Activated CD4-positive, alpha-beta T cell treated with anti-CD3 and anti-CD28 coated beads for 36 hours (primary cell): ENCODE data around the gene MYBPHL. TPM values are rescaled to one million over a fixed set of nuclear protein-coding genes. Genes with fewer than 3 reads are reported as not detected.

ENCODE experiments used
- ATAC-seq: fragments of 200-7000 bp; cut with Tn5 transposase; one replicate; pipeline ENCODE4 v1.10.0; 2021; ENCODE audit warnings: mild to moderate bottlenecking, moderate library complexity
- CTCF ChIA-PET: fragments of 350-600 bp; sonication (Branson Sonifier 250); formaldehyde crosslinking; loops from one replicate; lab custom pipeline; 2021; ENCODE audit warnings: antibody characterized with exemption; lab: Charles Lee
- POLR2A ChIA-PET: fragments of 350-600 bp; sonication (Branson Sonifier 250); formaldehyde crosslinking; loops from one replicate; lab custom pipeline; 2021; ENCODE audit warnings: antibody characterized with exemption, inconsistent platforms; lab: Charles Lee
- DNase-seq: peaks from one replicate; pipeline ENCODE4 v3.0.0-alpha.2; 2020
- H3K27ac Mint-ChIP-seq: one replicate; pipeline ENCODE4 v1.8.0; 2021; ENCODE audit warnings: mixed read lengths
- H3K27me3 Mint-ChIP-seq: one replicate; pipeline ENCODE4 v1.8.0; 2021; ENCODE audit warnings: mixed read lengths
- H3K36me3 Mint-ChIP-seq: one replicate; pipeline ENCODE4 v1.8.0; 2021; ENCODE audit warnings: low read depth, mixed read lengths
- H3K4me1 Mint-ChIP-seq: one replicate; pipeline ENCODE4 v1.8.0; 2021; ENCODE audit warnings: mixed read lengths
- H3K4me3 Mint-ChIP-seq: one replicate; pipeline ENCODE4 v1.8.0; 2021; ENCODE audit warnings: mild to moderate bottlenecking, moderate library complexity, mixed read lengths
- H3K9me3 Mint-ChIP-seq: one replicate; pipeline ENCODE4 v1.8.0; 2021; ENCODE audit warnings: low read depth, mixed read lengths
- intact Hi-C, 2 experiments: fragments of 100-400 bp; cut with DNase I in 1 of 2; cut with micrococcal nuclease in 1 of 2; formaldehyde crosslinking; loops; one replicate each; pipeline versions ENCODE4 v1.14.2 to v1.15.1; 2022 to 2024; cut with DNase I, micrococcal nuclease
- total RNA-seq, 2 experiments: library from RNA; stranded (reverse); gene quantifications; one replicate each; pipeline ENCODE4 v1.2.3, GENCODE V29; 2021

MYBPHL gene
- total RNA-seq, 2 experiments from 2014 or later: not detected

DNA sequence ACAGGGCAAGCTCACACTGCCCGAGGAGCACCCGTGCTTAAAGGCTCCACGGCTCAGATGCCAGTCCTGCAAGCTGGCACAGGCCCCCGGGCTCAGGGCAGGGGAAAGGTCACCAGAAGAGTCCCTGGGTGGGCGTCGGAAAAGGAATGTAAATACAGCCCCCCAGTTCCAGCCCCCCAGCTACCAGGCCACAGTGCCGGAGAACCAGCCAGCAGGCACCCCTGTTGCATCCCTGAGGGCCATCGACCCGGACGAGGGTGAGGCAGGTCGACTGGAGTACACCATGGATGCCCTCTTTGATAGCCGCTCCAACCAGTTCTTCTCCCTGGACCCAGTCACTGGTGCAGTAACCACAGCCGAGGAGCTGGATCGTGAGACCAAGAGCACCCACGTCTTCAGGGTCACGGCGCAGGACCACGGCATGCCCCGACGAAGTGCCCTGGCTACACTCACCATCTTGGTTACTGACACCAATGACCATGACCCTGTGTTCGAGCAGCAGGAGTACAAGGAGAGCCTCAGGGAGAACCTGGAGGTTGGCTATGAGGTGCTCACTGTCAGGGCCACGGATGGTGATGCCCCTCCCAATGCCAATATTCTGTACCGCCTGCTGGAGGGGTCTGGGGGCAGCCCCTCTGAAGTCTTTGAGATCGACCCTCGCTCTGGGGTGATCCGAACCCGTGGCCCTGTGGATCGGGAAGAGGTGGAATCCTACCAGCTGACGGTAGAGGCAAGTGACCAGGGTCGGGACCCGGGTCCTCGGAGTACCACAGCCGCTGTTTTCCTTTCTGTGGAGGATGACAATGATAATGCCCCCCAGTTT, 56.1 kb downstream of the MYBPHL start:
- CTCF ChIA-PET: interaction anchor here (0.7 to 1.3 kb wide), 4 partner anchors 11 to 119 kb away, joined by 3 to 4 read pairs (median 3); partner anchors contain the start of gene PSRC1
- Mint-ChIP-seq H3K9me3 (no peaks in the 10 kb centered on the region), H3K27me3 (peaks cover 4% of the 10 kb centered on the region), H3K27ac (no peak overlapping the region), H3K4me3 (peak overlapping the region; percentile 47), H3K4me1 (peaks cover 4% of the 10 kb centered on the region), H3K36me3 (no peaks in the 10 kb centered on the region)
- POLR2A ChIA-PET: no interaction called here
- intact Hi-C loops: no loop called here
- DNase-seq (no peak), ATAC-seq (no peak)

- intact Hi-C loops: loop anchor here in 1 of 2 experiments (1.0 kb wide), 3 partner anchors 9 to 234 kb away; partner anchors contain the start of gene PSRC1
- DNase-seq (no peak), ATAC-seq (peak; percentile 33)
- Mint-ChIP-seq H3K4me1 (peaks cover 4% of the 10 kb centered on the region), H3K4me3 (peak overlapping the region; percentile 47), H3K36me3 (no peaks in the 10 kb centered on the region), H3K27ac (no peak overlapping the region), H3K27me3 (peaks cover 4% of the 10 kb centered on the region), H3K9me3 (no peaks in the 10 kb centered on the region)
- POLR2A ChIA-PET: no interaction called here
- CTCF ChIA-PET: interaction anchor here (0.7 to 1.3 kb wide), 5 partner anchors 10 to 120 kb away, joined by 3 to 4 read pairs (median 3); partner anchors contain the start of gene PSRC1
Measured at GRCh38 chr1:109249654-109250401, 57.0 kb downstream of the MYBPHL start.

DNA sequence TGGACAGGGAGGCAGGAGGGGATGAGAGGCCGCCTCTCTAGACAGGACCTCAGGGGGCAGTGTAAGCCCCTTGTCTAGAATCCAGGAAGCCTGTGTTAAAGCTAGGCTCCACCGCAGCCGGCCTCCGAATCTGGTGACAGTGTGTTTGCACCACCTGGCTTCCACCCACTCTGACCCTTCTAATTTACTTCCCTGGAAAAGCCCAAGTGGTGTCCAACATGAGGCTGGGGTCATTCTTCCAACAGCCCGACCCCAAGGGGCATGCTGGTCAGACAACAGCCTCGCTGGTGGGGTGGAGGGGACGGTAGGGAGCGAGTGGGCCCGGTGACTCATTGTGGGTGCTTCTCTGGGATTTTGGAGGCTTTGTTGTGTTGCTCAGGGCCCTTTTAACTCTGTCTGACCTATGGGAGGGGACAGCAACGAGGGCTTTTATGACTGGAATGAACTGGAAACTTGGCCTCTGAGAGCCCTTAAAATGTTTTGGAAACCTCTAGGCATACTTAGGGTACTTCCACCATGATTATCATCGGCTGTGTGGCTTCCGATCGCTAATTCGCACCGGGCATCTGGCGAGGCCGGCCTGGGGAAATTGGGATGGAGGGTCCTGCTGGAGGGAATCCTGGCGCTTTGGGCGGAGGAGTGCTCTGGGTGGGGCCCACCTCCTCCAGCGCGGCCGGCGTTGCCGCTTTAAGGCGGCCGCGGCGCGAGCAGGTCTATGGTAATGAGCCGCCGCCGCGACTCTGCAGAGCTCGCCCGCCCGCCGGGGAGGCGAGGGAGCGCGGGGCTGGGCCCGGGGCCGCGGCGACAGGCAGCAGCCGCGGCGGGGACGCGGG, 57.8 kb downstream of the MYBPHL start, which contains the start of gene CELSR2:
TSS of gene CELSR2 (plus strand) at position 743 of the 833 bp plus-strand sequence. CDS start 541 bp downstream, outside the sequence.
- intact Hi-C loops: loop anchor here in 1 of 2 experiments (1.0 kb wide), 3 partner anchors 8 to 235 kb away; partner anchors contain the start of gene PSRC1
- ATAC-seq: peak; percentile 89

DNA sequence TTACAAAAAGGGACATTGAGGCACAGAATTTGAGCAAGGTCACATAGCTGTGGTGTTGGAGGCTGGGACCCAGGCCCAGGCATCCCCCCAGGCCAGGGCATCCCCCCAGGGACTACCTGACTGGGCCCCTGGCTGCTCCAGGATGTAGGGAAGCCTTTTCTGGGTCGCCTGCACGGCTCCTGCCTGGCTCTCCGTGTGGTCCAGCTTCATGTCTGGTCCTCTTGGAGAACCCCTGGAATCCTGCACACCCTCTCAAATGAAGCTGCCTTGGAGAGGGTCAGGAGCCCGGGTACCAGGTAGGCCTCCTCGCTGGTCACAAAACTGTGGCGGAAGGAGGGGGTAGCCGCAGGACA, 58.4 kb downstream of the MYBPHL start:
- H3K4me3 Mint-ChIP-seq: no peak overlapping the region
- ATAC-seq (no peak), DNase-seq (no peak)
- CTCF ChIA-PET: interaction anchor here (0.7 kb wide), 1 partner anchor 24 kb away, joined by 3 read pairs; no protein-coding TSS in a partner anchor
- intact Hi-C loops: no loop called here
- peaks cover 4% of the 10 kb centered on the region for H3K27me3 Mint-ChIP-seq
- H3K27ac Mint-ChIP-seq: no peak overlapping the region
- H3K4me1 Mint-ChIP-seq: peaks cover 4% of the 10 kb centered on the region
- no peaks in the 10 kb centered on the region for H3K36me3 Mint-ChIP-seq
- no peaks in the 10 kb centered on the region for H3K9me3 Mint-ChIP-seq
- POLR2A ChIA-PET: no interaction called here

More for the DNA sequence above, 57.8 kb downstream of the MYBPHL start, which contains the start of gene CELSR2:
- Mint-ChIP-seq H3K36me3 (no peaks in the 10 kb centered on the region), H3K27me3 (peaks cover 4% of the 10 kb centered on the region), H3K9me3 (no peaks in the 10 kb centered on the region), H3K27ac (no peak within 1 kb of the TSS), H3K4me1 (peaks cover 4% of the 10 kb centered on the region), H3K4me3 (peak within 1 kb of the TSS; percentile 47)
- CTCF ChIA-PET: interaction anchor here (0.6 to 1.0 kb wide), 4 partner anchors 25 to 157 kb away, joined by 3 read pairs; no protein-coding TSS in a partner anchor
- POLR2A ChIA-PET: no interaction called here
- DNase-seq: peak; percentile 80

GRCh38 chr1:109247401-109248365, 59.1 kb downstream of the MYBPHL start:
- ChIA-PET CTCF (interaction anchor here (0.6 to 1.5 kb wide), 6 partner anchors 18 to 151 kb away, joined by 3 to 4 read pairs (median 3); no protein-coding TSS in a partner anchor), POLR2A (no interaction called here)
- peaks cover 4% of the 10 kb centered on the region for H3K4me1 Mint-ChIP-seq
- no peaks in the 10 kb centered on the region for H3K36me3 Mint-ChIP-seq
- no peaks in the 10 kb centered on the region for H3K9me3 Mint-ChIP-seq
- H3K27me3 Mint-ChIP-seq: peaks cover 4% of the 10 kb centered on the region
- ATAC-seq (no peak), DNase-seq (no peak)
- intact Hi-C loops: no loop called here
- no peak overlapping the region for H3K27ac Mint-ChIP-seq
- H3K4me3 Mint-ChIP-seq: no peak overlapping the region

DNA sequence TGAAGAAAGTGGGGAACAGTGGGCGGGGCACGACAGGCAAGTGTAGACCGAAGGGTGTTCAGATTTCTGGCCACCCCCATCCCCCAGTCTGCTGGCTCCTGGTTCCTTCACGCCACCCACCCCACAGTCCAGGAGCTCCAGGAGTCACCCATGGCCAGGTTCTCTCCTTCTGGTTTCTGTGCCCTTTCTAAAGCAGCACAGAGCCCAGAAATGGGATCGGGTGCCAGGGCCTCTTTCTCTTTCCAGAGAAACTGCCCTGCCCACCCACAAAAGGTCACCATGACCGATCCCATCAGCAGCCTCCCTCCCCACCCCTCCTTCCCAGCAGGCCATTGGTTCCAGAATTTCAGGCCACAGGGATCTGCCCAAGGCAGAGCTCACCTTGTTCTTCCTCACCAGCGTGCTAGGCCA, 60.7 kb downstream of the MYBPHL start:
- H3K27me3 Mint-ChIP-seq: peaks cover 5% of the 10 kb centered on the region
- DNase-seq (no peak), ATAC-seq (no peak)
- H3K9me3 Mint-ChIP-seq: no peaks in the 10 kb centered on the region
- ChIA-PET CTCF (interaction anchor here (0.6 kb wide), 1 partner anchor 262 kb away, joined by 3 read pairs; no protein-coding TSS in a partner anchor), POLR2A (interaction anchor here (0.6 kb wide), 1 partner anchor 45 kb away, joined by 4 read pairs; no protein-coding TSS in a partner anchor)
- peaks cover 14% of the 10 kb centered on the region for H3K4me1 Mint-ChIP-seq
- H3K27ac Mint-ChIP-seq: no peak overlapping the region
- intact Hi-C loops: no loop called here
- H3K4me3 Mint-ChIP-seq: no peak overlapping the region
- no peaks in the 10 kb centered on the region for H3K36me3 Mint-ChIP-seq

DNA sequence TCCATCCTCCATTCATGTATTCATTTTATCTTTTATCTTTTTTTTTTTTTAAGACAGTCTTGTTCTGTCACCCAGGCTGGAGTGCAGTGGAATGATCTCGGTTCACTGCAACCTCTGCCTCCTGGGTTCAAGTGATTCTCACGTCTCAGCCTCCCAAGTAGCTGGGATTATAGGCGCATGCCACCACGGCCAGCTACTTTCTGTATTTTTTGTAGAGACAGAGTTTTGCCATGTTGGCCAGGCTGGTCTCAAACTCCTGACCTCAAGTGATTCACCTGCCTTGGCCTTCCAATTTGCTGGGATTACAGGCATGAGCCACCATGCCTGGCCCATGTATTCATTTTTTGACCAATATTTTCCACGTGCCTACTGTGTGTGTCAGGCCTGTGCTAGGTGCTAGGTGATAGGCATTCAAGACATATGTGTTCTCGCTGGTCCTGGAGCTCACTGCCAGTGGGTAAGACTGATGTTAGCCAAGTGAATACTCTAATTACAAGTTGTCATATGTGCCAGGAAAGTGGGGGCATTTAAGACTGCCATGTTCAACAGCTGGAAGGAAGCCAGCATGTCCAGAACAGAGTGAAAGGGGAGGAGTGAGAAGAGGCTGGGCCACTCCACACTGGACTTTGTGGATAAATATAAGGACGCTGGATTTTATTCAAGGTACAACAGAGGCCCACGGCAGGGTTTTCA, 62.8 kb downstream of the MYBPHL start:
- CTCF ChIA-PET: interaction anchor here (1.8 kb wide), 1 partner anchor 13 kb away, joined by 9 read pairs; no protein-coding TSS in a partner anchor
- DNase-seq (no peak), ATAC-seq (no peak)
- Mint-ChIP-seq H3K4me1 (peaks cover 14% of the 10 kb centered on the region), H3K9me3 (no peaks in the 10 kb centered on the region), H3K4me3 (no peak overlapping the region), H3K27ac (no peak overlapping the region), H3K27me3 (peaks cover 2% of the 10 kb centered on the region), H3K36me3 (peaks cover under 1% of the 10 kb centered on the region)
- intact Hi-C loops: no loop called here
- POLR2A ChIA-PET: no interaction called here

DNA sequence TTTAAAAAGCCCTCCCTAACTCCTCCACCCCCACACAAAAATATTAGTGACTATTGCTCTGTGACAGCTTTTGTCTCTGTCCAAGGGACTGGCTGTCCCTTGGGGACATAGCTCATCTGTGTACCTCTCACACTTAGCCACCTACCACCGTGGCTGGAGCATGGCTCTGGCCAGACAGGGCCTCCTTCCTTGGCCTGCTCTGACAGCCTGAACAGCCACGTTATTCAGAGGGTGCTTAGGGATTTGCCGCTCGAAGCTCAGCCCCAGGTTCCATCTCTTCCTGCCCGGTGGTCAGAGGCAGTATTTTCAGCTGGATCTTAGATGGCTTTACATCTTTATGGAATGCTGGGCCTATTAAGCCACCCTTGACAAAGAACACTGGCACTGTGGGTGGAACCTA, 63.6 kb downstream of the MYBPHL start:
- intact Hi-C loops: no loop called here
- H3K4me1 Mint-ChIP-seq: peaks cover 13% of the 10 kb centered on the region
- POLR2A ChIA-PET: no interaction called here

DNA sequence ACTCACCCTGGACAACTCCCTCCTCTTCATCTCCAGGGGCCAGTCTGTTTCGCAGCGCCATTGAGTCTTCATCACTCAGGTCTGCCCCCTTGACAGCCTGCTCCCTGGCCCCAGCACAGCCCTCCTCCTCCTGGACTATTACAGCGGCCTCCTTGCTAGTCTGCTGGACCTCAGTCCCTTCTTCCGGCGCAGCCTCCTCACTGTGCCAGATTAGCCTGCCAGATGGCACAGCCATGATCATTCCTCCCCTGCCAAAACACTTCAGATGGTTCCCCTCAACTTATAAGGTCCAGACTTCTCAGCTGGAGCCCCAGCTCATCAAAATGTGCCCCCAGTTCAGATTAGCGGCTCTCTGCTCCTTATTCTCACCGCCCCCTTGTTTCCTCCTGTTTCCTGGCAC, 64.4 kb downstream of the MYBPHL start:
- ChIA-PET POLR2A (no interaction called here), CTCF (interaction anchor here (0.7 kb wide), 1 partner anchor 8 kb away, joined by 3 read pairs; no protein-coding TSS in a partner anchor)
- peak; percentile 3 for ATAC-seq
- DNase-seq: no peak
- no peak overlapping the region for H3K27ac Mint-ChIP-seq
- H3K9me3 Mint-ChIP-seq: no peaks in the 10 kb centered on the region
- H3K4me1 Mint-ChIP-seq: peaks cover 13% of the 10 kb centered on the region
- no peak overlapping the region for H3K4me3 Mint-ChIP-seq
- intact Hi-C loops: no loop called here
- H3K27me3 Mint-ChIP-seq: peaks cover 2% of the 10 kb centered on the region
- peaks cover 11% of the 10 kb centered on the region for H3K36me3 Mint-ChIP-seq

More for the DNA sequence above, 63.6 kb downstream of the MYBPHL start:
- H3K9me3 Mint-ChIP-seq: no peaks in the 10 kb centered on the region
- H3K36me3 Mint-ChIP-seq: peaks cover 5% of the 10 kb centered on the region
- no peak for ATAC-seq
- no peak for DNase-seq
- CTCF ChIA-PET: no interaction called here
- H3K27me3 Mint-ChIP-seq: peaks cover 2% of the 10 kb centered on the region
- no peak overlapping the region for H3K27ac Mint-ChIP-seq
- H3K4me3 Mint-ChIP-seq: no peak overlapping the region
